Thyroid gland (tissue), 4 donors: ENCODE measurements around the gene DGKD.

Experiments used
- CTCF ChIP-seq, 6 experiments: fragments of 200-600 bp in 3 of 6; fragments of 450-650 bp in 3 of 6; sonication (generic) in 3 of 6; IDR thresholded peaks; one replicate each; pipeline ENCODE4 v1.5.1; 2016 to 2019; ENCODE audit warnings: antibody characterized with exemption in 6 of 6, mild to moderate bottlenecking in 2 of 6, inconsistent platforms in 1 of 6, moderate library complexity in 1 of 6
- POLR2A ChIP-seq, 2 donors: fragments of 450-650 bp; IDR thresholded peaks; one replicate each; pipeline ENCODE4 v1.6.1; 2017; ENCODE audit warnings: antibody characterized with exemption in 2 of 2, mild to moderate bottlenecking in 2 of 2, moderate library complexity in 1 of 2

DNA sequence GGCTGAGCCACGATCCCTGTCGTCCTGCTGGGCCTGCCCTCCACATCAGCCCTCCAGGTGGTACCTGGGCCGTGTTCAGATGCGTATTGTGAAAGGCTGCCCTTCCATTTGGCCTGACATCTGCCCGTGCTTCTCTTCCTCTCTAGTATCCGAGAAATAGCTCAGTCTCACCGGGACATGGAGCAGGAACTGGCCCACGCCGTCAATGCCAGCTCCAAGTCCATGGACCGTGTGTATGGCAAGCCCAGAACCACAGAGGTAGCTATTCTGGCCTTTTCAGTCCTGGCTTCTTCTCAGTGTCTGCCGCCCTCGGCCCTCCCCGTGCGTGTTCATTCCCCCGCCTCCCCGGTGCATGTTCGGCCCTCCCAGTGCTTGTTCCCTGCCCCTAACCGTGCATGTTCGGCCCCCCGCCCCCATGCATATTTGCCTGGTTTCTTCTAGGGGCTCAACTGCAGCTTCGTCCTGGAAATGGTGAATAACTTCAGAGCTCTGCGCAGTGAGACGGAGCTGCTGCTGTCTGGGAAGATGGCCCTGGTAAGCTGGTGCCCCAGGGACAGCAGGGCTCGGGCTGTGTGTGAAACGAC lies 108.0 kb downstream of the DGKD start:
- no peak for TF ChIP-seq CTCF (IDR thresholded peaks at IDR 0.05)
- no peak for TF ChIP-seq POLR2A (IDR thresholded peaks at IDR 0.05)
